ENCODE measurements around the gene NR2F1.
"Not testable (repeated sequence)": the region's sequence is repeated elsewhere in the genome, so short reads cannot be mapped to it uniquely, and the experiment has no call there.

The NR2F1 gene

DNA sequence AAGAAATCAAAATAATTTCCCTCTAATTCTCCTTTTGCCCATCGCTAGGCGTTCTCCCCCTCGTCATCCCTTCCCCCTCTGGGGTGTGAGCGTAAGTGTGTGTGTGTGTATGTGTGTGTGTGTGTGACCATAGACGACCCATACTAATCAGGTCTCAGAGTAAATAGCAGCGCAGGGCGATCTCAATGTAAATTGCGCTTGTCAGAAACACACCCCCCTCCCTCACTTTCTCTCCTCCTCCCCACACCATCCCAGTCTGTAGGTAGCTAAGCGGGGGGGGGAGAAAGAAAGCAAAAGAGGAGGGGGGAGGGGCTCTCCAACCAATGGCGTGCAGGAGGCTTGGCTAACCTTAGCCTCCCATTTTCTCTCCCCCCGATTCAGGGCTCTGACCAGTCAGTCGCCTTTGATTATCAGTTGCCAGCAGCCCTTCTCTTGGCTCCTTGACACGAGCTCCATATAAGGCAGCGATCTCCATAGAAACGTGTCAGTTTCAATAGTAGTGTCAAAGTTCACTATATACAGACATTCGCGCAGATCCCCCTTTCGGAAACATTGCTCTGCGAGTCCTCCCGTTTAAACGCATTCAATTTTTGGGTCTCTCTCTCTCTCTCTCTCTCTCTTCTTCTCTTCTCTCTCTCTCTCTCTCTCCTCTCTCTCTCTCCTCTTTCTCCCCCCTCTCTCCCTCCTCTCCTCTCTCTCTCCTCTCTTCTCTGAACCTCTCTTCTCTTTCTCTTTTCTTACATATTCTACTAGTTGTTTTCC lies at the start of gene NR2F1:
TSS of gene NR2F1 (plus strand) at position 546 of the 762 bp plus-strand sequence. CDS start 1,802 bp downstream, outside the sequence.
- H3K4me3 ChIP-seq (ENCODE audit: low read depth, low read length): no peak within 1 kb of the TSS
- TF ChIP-seq, protein P1, sequence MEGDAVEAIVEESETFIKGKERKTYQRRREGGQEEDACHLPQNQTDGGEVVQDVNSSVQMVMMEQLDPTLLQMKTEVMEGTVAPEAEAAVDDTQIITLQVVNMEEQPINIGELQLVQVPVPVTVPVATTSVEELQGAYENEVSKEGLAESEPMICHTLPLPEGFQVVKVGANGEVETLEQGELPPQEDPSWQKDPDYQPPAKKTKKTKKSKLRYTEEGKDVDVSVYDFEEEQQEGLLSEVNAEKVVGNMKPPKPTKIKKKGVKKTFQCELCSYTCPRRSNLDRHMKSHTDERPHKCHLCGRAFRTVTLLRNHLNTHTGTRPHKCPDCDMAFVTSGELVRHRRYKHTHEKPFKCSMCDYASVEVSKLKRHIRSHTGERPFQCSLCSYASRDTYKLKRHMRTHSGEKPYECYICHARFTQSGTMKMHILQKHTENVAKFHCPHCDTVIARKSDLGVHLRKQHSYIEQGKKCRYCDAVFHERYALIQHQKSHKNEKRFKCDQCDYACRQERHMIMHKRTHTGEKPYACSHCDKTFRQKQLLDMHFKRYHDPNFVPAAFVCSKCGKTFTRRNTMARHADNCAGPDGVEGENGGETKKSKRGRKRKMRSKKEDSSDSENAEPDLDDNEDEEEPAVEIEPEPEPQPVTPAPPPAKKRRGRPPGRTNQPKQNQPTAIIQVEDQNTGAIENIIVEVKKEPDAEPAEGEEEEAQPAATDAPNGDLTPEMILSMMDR (IDR thresholded peaks at IDR 0.05; ENCODE audit: borderline replicate concordance, insufficient read depth, low read depth, low read length): no peak

DNA sequence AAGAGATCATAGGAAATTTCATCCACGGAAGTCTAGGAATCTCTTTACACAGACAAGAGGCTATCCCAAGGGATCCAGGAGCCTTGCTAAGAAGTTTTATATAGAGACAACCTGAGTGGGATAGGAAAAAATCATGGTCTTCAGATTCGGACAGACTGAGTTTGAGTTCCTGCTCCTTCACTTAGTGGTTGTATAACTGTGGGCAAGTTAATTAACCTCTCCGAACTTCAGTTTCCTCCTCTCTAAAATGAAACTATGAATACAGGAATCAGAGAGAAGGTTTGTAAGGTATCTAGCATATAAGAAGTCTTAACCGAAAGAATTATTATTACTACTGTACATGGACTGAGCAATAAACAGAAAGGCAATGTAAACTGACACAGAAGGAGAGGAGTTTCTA lies 37.1 kb upstream of the NR2F1 start:
- TF ChIP-seq, protein P1 (IDR thresholded peaks at IDR 0.05; ENCODE audit: borderline replicate concordance, insufficient read depth, low read depth, low read length): no peak
- H3K4me3 ChIP-seq (ENCODE audit: low read depth, low read length): no peak overlapping the region

DNA sequence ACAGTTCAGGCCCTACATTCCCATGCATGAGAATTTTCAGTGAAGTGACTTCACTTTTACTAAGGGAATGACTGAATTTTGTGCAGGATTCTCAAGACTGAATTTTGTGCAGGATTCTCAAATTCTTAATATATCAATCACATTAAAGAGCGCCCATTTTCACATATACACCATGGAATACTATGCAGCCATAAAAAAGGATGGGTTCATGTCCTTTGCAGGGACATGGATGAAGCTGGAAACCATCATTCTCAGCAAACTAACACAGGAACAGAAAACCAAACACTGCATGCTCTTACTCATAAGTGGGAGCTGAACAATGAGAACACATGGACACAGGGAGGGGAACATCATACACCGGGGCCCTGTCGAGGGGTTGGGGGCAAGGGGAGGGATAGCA lies 33.4 kb upstream of the NR2F1 start:
- H3K4me3 ChIP-seq (ENCODE audit: low read depth, low read length): not testable (repeated sequence)

DNA sequence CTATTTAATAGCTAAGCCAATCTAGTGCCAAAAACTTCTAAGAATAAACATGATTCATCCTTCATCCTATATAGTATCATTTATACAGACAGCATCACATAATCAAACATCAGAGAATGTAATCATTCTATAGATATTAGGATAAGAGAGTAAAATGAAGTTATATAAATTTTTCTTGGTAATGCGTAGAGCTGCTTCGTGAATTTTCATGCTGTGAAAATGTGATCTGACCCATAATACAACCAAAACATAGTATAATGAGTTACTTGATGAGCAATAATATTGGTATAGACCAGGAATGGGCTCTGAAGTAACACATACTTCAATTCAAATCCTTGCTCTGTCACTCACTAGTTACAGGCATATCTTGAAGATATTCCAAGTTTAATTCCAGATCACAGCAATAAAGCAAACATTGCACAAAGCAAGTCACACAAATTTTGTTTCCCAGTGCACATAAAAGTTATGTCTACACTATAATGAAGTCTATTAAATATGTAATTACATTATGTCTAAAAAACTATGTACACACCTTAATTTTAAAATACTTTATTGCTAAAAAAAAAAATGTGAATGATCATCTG lies 25.9 kb upstream of the NR2F1 start:
- TF ChIP-seq, protein P1 (IDR thresholded peaks at IDR 0.05; ENCODE audit: borderline replicate concordance, insufficient read depth, low read depth, low read length): no peak

DNA sequence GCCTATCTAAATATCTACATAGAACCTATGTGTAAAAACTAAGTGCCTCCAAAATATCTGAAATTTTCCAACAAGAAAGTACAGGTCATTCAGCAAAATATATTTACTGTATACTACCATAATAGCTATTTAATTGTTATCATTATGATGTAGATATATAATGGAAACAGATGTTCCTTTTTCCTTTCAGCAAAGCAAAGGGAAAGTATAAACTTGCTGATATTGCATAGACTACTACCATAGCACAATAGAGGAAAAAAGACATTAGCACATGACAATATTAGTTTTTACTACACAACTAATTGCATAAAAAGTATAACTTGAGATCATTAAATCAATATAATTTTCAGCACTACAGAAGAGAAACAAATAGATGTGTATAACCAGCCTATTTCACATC lies 16.9 kb upstream of the NR2F1 start:
- TF ChIP-seq, protein P1 (IDR thresholded peaks at IDR 0.05; ENCODE audit: borderline replicate concordance, insufficient read depth, low read depth, low read length): no peak

More for the DNA sequence above, 25.9 kb upstream of the NR2F1 start:
- H3K4me3 ChIP-seq (ENCODE audit: low read depth, low read length): no peak overlapping the region

DNA sequence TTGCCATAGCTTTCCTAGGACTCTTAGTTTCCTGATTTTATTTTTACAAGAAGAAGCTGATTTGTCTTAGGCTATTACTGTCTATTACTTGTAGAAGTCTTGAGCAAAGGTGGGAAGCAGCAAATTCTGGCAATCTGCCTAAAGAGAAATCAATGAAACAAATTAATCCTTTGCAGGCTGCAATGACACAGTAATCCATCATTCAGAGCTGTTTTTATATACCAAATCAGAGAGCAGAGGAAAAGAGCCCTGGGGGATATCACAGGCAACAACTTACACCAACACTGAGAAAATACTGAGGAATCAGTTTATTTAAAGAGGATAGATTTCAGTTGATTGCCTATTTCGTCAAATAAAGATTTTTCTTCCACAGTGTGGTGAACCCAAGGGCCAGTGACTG lies 15.6 kb upstream of the NR2F1 start:
- TF ChIP-seq, protein P1 (IDR thresholded peaks at IDR 0.05; ENCODE audit: borderline replicate concordance, insufficient read depth, low read depth, low read length): no peak
- no peak overlapping the region for H3K4me3 ChIP-seq (ENCODE audit: low read depth, low read length)

More for the DNA sequence above, 16.9 kb upstream of the NR2F1 start:
- no peak overlapping the region for H3K4me3 ChIP-seq (ENCODE audit: low read depth, low read length)

DNA sequence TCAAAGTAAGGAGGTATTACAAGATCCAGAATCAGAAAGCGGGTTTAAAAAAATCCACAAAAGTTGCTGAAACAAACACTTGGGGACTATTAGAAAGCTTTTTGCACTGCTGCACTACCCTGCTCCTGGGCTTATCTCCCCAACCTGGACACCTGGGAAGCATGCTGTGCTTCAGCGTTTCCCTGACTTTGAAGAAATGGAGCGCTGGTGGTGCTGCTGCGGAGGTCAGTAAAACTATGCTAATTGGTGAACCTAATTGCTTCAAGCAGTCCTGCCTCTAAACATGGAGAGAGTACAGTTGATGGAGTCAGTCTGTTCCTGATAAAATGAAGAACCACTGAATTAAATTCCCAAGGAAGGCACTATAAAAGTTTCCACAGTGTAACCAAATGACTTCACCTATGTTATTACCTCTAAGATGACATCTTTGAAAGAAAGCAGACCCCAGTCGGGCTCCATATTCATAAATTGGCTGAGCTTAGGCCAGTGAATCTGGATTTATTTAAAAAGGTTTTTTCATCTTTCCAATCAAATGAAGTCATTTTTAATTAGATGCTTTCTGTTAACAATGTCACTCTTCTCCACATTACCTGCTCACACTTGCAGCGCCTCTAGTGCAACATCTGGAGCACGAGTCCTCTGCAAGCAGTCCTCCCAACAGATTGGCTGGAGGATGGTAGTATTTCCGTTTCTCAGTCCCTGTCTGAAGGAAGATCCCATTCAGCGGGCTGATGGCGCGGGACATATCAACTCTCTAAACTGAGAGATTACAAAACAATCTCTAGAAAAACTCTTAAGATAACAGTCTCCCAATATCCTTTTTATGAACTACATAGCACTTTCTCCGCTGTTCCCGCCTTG lies 13.5 kb upstream of the NR2F1 start:
- no peak overlapping the region for H3K4me3 ChIP-seq (ENCODE audit: low read depth, low read length)
- TF ChIP-seq, protein P1 (IDR thresholded peaks at IDR 0.05; ENCODE audit: borderline replicate concordance, insufficient read depth, low read depth, low read length): no peak

Data from GM12875 (cell line).